B cell (primary cell): ENCODE measurements around the gene BCL10. TPM values are rescaled to one million over a fixed set of nuclear protein-coding genes. Genes with fewer than 3 reads are reported as not detected.

ENCODE experiments used
- ATAC-seq: fragments of 200-7000 bp; cut with Tn5 transposase; one replicate; pipeline ENCODE4 v1.10.0; 2021; ENCODE audit warnings: low read depth, mild to moderate bottlenecking, moderate number of reproducible peaks, moderate library complexity
- CTCF ChIA-PET: fragments of 350-600 bp; sonication (Branson Sonifier 250); formaldehyde crosslinking; loops from one replicate; lab custom pipeline; 2021; ENCODE audit warnings: antibody characterized with exemption, inconsistent platforms; lab: Charles Lee
- POLR2A ChIA-PET: fragments of 350-600 bp; sonication (Branson Sonifier 250); formaldehyde crosslinking; loops from one replicate; lab custom pipeline; 2021; ENCODE audit warnings: antibody characterized with exemption; lab: Charles Lee
- DNase-seq: peaks from one replicate; pipeline ENCODE4 v3.0.0; 2013
- H2AFZ ChIP-seq: 2 replicates; pipeline ENCODE4 v1.6.1; 2012; ENCODE audit warnings: mild to moderate bottlenecking, low read depth, low read length; ENCODE audit not compliant: insufficient read depth, poor library complexity, severe bottlenecking
- H3K27ac ChIP-seq, 2 donors: 1 replicate in 1 of 2; 2 replicates in 1 of 2; pipeline ENCODE4 v1.5.1; 2012 to 2013; ENCODE audit warnings: low read length in 2 of 2, mild to moderate bottlenecking in 2 of 2, moderate library complexity in 1 of 2
- H3K27me3 ChIP-seq, 4 experiments: fragments of 200-600 bp in 1 of 4; sonication (generic) in 1 of 4; replicated peaks in 1 of 4; 1 replicate in 2 of 4; 2 replicates in 2 of 4; pipeline versions ENCODE4 v1.6.1 to v1.7.0; 2013 to 2016; ENCODE audit warnings: low read length in 3 of 4, mild to moderate bottlenecking in 2 of 4, mixed read lengths in 1 of 4, moderate library complexity in 1 of 4; ENCODE audit not compliant: insufficient read depth in 4 of 4, control insufficient read depth in 3 of 4; ENCODE audit errors: control extremely low read depth in 1 of 4
- H3K36me3 ChIP-seq, 2 experiments: replicated peaks in 1 of 2; 1 replicate in 1 of 2; 2 replicates in 1 of 2; pipeline versions ENCODE4 v1.6.1 to v1.7.1; 2013; ENCODE audit warnings: low read length in 1 of 2; ENCODE audit not compliant: insufficient read depth in 2 of 2, control insufficient read depth in 1 of 2; ENCODE audit errors: control extremely low read depth in 1 of 2, extremely low read depth in 1 of 2
- H3K4me1 ChIP-seq, 2 donors: fragments of 200-600 bp in 1 of 2; sonication (generic) in 1 of 2; 1 replicate in 1 of 2; 2 replicates in 1 of 2; pipeline versions ENCODE4 v1.5.1 to v1.6.1; 2013 to 2017; ENCODE audit warnings: low read length in 2 of 2; ENCODE audit not compliant: control insufficient read depth in 2 of 2, insufficient read depth in 2 of 2
- H3K4me2 ChIP-seq: replicated peaks from 2 replicates; pipeline ENCODE3; 2012; ENCODE audit warnings: mild to moderate bottlenecking, low read depth, low read length; ENCODE audit not compliant: poor library complexity, severe bottlenecking
- H3K4me3 ChIP-seq, 5 experiments: fragments of 200-600 bp in 1 of 5; sonication (generic) in 1 of 5; 1 replicate in 3 of 5; 2 replicates in 2 of 5; pipeline versions ENCODE4 v1.5.1 to v1.7.0; 2011 to 2016; ENCODE audit warnings: low read length in 4 of 5, mild to moderate bottlenecking in 4 of 5, low read depth in 2 of 5, control low read depth in 1 of 5, moderate library complexity in 1 of 5; ENCODE audit not compliant: insufficient read depth in 1 of 5; ENCODE audit errors: control extremely low read depth in 1 of 5, extremely low read depth in 1 of 5
- H3K79me2 ChIP-seq: fragments of 200-600 bp; sonication (generic); one replicate; pipeline ENCODE4 v1.6.0; 2016; ENCODE audit warnings: low read length; ENCODE audit not compliant: control insufficient read depth, insufficient read depth
- H3K9ac ChIP-seq: fragments of 200-600 bp; sonication (generic); 2 replicates; pipeline ENCODE4 v1.6.1; 2017; ENCODE audit warnings: mild to moderate bottlenecking, low read length, moderate library complexity
- H3K9me3 ChIP-seq, 3 donors: one replicate each; pipeline versions ENCODE4 v1.6.1 to v1.7.1; 2013; ENCODE audit warnings: low read length in 2 of 3; ENCODE audit not compliant: control insufficient read depth in 2 of 3, insufficient read depth in 1 of 3; ENCODE audit errors: control extremely low read depth in 1 of 3
- H4K20me1 ChIP-seq: 2 replicates; pipeline ENCODE4 v1.6.0; 2012; ENCODE audit warnings: mild to moderate bottlenecking, low read length; ENCODE audit not compliant: insufficient read depth, control insufficient read depth, poor library complexity, severe bottlenecking
- H3K27ac Mint-ChIP-seq: one replicate; pipeline ENCODE4 v1.8.0; 2021; ENCODE audit warnings: mixed read lengths
- H3K27me3 Mint-ChIP-seq: one replicate; pipeline ENCODE4 v1.8.0; 2021; ENCODE audit warnings: mixed read lengths
- H3K4me1 Mint-ChIP-seq: one replicate; pipeline ENCODE4 v1.8.0; 2021; ENCODE audit warnings: mixed read lengths
- H3K4me3 Mint-ChIP-seq: one replicate; pipeline ENCODE4 v1.8.0; 2021; ENCODE audit warnings: mixed read lengths
- H3K9me3 Mint-ChIP-seq: one replicate; pipeline ENCODE4 v1.8.0; 2022; ENCODE audit warnings: mixed read lengths; ENCODE audit not compliant: insufficient read depth
- EZH2 ChIP-seq: IDR thresholded peaks from 2 replicates; pipeline ENCODE4 v1.6.1; 2012; ENCODE audit warnings: borderline replicate concordance, low read depth, mild to moderate bottlenecking, moderate library complexity, low read length; ENCODE audit not compliant: insufficient read depth, poor library complexity, severe bottlenecking
- WGBS: methylation state at CpG from one replicate; pipeline ENCODE4 v1.1.5; 2013; ENCODE audit warnings: missing lambda C conversion rate; ENCODE audit not compliant: insufficient coverage; 5-methylcytosine and 5-hydroxymethylcytosine counted together
- intact Hi-C: fragments of 100-400 bp; cut with micrococcal nuclease; formaldehyde crosslinking; loops from one replicate; pipeline ENCODE4 v1.10.0; 2022
- polyA plus RNA-seq: library from polyadenylated mRNA; depleted of rRNA; stranded (reverse); fragments of >200 nt; gene quantifications from 2 replicates; pipeline ENCODE4 v1.2.3, GENCODE V29; 2012
- total RNA-seq, 2 donors: library from RNA; stranded (reverse); fragments of 120-200 nt in 1 of 2; gene quantifications; 1 replicate in 1 of 2; 2 replicates in 1 of 2; pipeline versions ENCODE4 v1.2.3 to v1.2.4, GENCODE V29; 2013 to 2022
- TF ChIP-seq, protein P1 (sequence below): fragments of 200-600 bp; IDR thresholded peaks from one replicate; pipeline ENCODE4 v1.8.0; 2022; ENCODE audit warnings: antibody characterized with exemption, mild to moderate bottlenecking

Gene BCL10
- total and polyA plus RNA-seq, 2 donors (not counting 1 experiment from before 2014, with no cell fraction given): 26.2 to 60.5 TPM

DNA sequence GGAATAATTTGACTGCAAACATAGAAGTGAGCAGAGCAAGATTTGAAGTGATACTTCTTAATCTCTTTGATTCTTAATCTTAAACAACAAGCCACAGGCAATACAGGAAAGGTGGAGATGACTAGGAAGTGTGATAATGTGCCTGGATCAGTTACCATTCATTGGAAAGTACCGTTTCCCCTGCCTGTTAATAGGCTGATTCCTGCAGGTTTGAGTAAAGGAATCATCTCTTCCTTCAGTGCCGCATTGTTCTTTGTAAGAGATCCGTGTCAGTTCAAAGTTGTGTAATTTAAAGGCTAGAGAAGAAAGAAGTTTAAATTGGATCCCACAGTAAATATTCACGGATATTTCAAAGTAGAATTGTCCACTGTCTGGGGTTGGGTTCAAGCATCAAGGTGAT, 43.5 kb upstream of the BCL10 start:
- Histone ChIP-seq H3K4me3 (no peak overlapping the region), H2AFZ (no peak overlapping the region), H4K20me1 (no peaks in the 10 kb centered on the region), H3K4me2 (no peak overlapping the region), H3K27me3 (no peaks in the 10 kb centered on the region), H3K4me1 (no peaks in the 10 kb centered on the region), H3K9me3 (no peaks in the 10 kb centered on the region), H3K9ac (no peak overlapping the region), H3K27ac (no peak overlapping the region), H3K79me2 (no peaks in the 10 kb centered on the region), H3K36me3 (no peaks in the 10 kb centered on the region)
- ChIA-PET CTCF (no interaction called here), POLR2A (no interaction called here)
- H3K9me3 Mint-ChIP-seq: no peaks in the 10 kb centered on the region
- H3K4me3 Mint-ChIP-seq: no peak overlapping the region
- TF ChIP-seq, protein P1, sequence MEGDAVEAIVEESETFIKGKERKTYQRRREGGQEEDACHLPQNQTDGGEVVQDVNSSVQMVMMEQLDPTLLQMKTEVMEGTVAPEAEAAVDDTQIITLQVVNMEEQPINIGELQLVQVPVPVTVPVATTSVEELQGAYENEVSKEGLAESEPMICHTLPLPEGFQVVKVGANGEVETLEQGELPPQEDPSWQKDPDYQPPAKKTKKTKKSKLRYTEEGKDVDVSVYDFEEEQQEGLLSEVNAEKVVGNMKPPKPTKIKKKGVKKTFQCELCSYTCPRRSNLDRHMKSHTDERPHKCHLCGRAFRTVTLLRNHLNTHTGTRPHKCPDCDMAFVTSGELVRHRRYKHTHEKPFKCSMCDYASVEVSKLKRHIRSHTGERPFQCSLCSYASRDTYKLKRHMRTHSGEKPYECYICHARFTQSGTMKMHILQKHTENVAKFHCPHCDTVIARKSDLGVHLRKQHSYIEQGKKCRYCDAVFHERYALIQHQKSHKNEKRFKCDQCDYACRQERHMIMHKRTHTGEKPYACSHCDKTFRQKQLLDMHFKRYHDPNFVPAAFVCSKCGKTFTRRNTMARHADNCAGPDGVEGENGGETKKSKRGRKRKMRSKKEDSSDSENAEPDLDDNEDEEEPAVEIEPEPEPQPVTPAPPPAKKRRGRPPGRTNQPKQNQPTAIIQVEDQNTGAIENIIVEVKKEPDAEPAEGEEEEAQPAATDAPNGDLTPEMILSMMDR: no peak
- no peak for TF ChIP-seq EZH2
- DNase-seq (no peak), ATAC-seq (no peak)
- intact Hi-C loops: loop anchor here (1.0 kb wide), 1 partner anchor 27 kb away; no protein-coding TSS in a partner anchor
- H3K27ac Mint-ChIP-seq: no peak overlapping the region
- no peaks in the 10 kb centered on the region for H3K4me1 Mint-ChIP-seq
- WGBS: 67% methylated on average over 1 of the region's 4 CpGs
- H3K27me3 Mint-ChIP-seq: peaks cover 5% of the 10 kb centered on the region

DNA sequence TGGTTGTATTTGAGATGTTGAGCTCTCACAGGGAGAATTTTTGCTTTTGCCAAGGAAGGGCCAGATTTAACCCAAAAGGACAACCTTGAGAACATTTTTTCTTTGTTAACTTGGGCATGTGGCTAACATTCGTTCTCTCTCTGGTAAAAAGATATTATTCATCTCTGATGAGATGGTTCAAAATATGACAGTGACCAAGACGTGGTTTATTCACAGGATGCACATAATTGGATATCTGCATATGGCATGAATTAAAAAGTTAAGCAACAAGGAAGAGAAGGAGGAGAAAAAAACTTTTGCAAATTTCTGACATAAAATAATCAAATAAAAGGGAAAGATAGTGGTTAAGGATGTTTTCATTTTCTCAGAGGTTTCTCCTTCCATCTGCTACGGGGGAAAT, 43.1 kb upstream of the BCL10 start:
- Mint-ChIP-seq H3K9me3 (no peaks in the 10 kb centered on the region), H3K4me1 (no peaks in the 10 kb centered on the region), H3K27ac (no peak overlapping the region), H3K4me3 (no peak overlapping the region), H3K27me3 (peaks cover 5% of the 10 kb centered on the region)
- DNase-seq (no peak), ATAC-seq (no peak)
- H3K4me2 ChIP-seq: no peak overlapping the region
- H3K4me1 ChIP-seq: no peaks in the 10 kb centered on the region
- no peaks in the 10 kb centered on the region for H4K20me1 ChIP-seq
- WGBS: 80% methylated on average over 1 of the region's 3 CpGs
- no peaks in the 10 kb centered on the region for H3K9me3 ChIP-seq
- no peak overlapping the region for H3K4me3 ChIP-seq
- H2AFZ ChIP-seq: no peak overlapping the region
- H3K27ac ChIP-seq: no peak overlapping the region
- no peaks in the 10 kb centered on the region for H3K36me3 ChIP-seq
- no peak overlapping the region for H3K9ac ChIP-seq
- H3K79me2 ChIP-seq: no peaks in the 10 kb centered on the region
- POLR2A ChIA-PET: no interaction called here
- intact Hi-C loops: loop anchor here (1.0 kb wide), 1 partner anchor 26 kb away; no protein-coding TSS in a partner anchor
- CTCF ChIA-PET: no interaction called here
- no peak for TF ChIP-seq EZH2
- TF ChIP-seq, protein P1: no peak
- no peaks in the 10 kb centered on the region for H3K27me3 ChIP-seq
